ENCODE results near the gene CNTN1. TPM values are rescaled to one million over a fixed set of nuclear protein-coding genes. Genes with fewer than 3 reads are reported as not detected.

CNTN1 gene
- total and polyA plus RNA-seq, 2 of the 8 experiments (the other 6 are each of a cell fraction or from before 2014, with no cell fraction given) = 7.2 to 21.8 TPM

DNA sequence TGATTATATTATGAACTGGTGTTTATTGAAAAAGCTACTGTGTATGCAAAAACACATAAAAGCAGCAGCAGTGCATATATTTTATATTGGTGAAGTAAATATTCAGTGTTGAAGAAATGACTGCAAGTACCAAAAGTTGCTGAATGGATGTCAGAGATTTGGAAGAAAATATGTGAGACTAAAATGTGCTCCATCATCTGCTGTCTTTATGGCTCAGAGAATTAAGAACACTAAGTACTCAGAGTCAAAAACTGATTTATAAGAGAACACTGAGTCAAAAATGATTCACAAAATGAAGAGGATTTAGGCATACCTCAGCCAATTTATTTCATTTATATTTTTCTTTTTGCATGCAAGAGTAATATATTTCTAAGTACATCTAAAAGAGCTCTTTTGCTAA, 409.6 kb downstream of the CNTN1 start (continued):
- no peak for TF ChIP-seq KDM5A (IDR thresholded peaks at IDR 0.05; ENCODE audit: low read length)
- no peak for TF ChIP-seq CREB1 (IDR thresholded peaks at IDR 0.05)
- TF ChIP-seq CBX8 (IDR thresholded peaks at IDR 0.05; ENCODE audit: borderline replicate concordance, low read depth, low read length) = no peak
- no peak for TF ChIP-seq GABPA (IDR thresholded peaks at IDR 0.05; ENCODE audit: borderline replicate concordance, insufficient read depth, low read length)
- TF ChIP-seq RFX5 (IDR thresholded peaks at IDR 0.05; ENCODE audit: borderline replicate concordance, low read depth, low read length) = no peak
- TF ChIP-seq JUND (IDR thresholded peaks at IDR 0.05; ENCODE audit: low read length) = no peak
- no peak for TF ChIP-seq EGR1 (IDR thresholded peaks at IDR 0.05; ENCODE audit: borderline replicate concordance, low read depth, low read length)
- no peak for TF ChIP-seq GTF2F1 (IDR thresholded peaks at IDR 0.05; ENCODE audit: borderline replicate concordance, low read depth, low read length)

Data from H1 (cell line).